ENCODE measurements around the gene FBXW2.

Gene FBXW2

GRCh38 chr9:120712539-120713031, 80.6 kb downstream of the FBXW2 start:
- DNase-seq = peak; percentile 37

GRCh38 chr9:120711841-120712538, 81.2 kb downstream of the FBXW2 start:
- DNase-seq = no peak

GRCh38 chr9:120711354-120711753, 81.9 kb downstream of the FBXW2 start:
- peak; percentile 38 for DNase-seq

- peak; percentile 68 for DNase-seq
Observed at GRCh38 chr9:120710110-120710981, 82.9 kb downstream of the FBXW2 start.

GRCh38 chr9:120708526-120709224, 84.5 kb downstream of the FBXW2 start:
- no peak for DNase-seq

GRCh38 chr9:120707170-120707569, 86.0 kb downstream of the FBXW2 start:
- no peak for DNase-seq
